Fibroblast of villous mesenchyme (primary cell): Measurements from ENCODE around the gene ELOVL7. TPM values are rescaled to one million over a fixed set of nuclear protein-coding genes. Genes with fewer than 3 reads are reported as not detected.

Source experiments
- total RNA-seq: library from RNA; depleted of rRNA; stranded (reverse); fragments of >200 nt; gene quantifications from 2 replicates; pipeline ENCODE4 v1.2.3, GENCODE V29; 2012

The ELOVL7 gene
- total RNA-seq, 1 donor: under 0.01 TPM

Other genes with a start within 250 kb of the ELOVL7 start
- 5.2 and 8.6 TPM in 2 replicates for gene DEPDC1B, start 144.1 kb downstream of the ELOVL7 start, total RNA-seq
- 18.0 and 19.9 TPM in 2 replicates for gene ERCC8, start 100.8 kb upstream of the ELOVL7 start, total RNA-seq
- gene NDUFAF2, start 100.9 kb upstream of the ELOVL7 start, total RNA-seq: 28.9 and 31.6 TPM in 2 replicates